ENCODE data around the gene RPN1.

The RPN1 gene

GRCh38 chr3:128576290-128576689 is 74.3 kb downstream of the RPN1 start:
- DNase-seq: no peak

- DNase-seq: no peak
Measured at GRCh38 chr3:128575777-128576176, 74.8 kb downstream of the RPN1 start.

- DNase-seq: no peak
Measured at GRCh38 chr3:128573707-128574162, 76.9 kb downstream of the RPN1 start.

GRCh38 chr3:128573160-128573559 is 77.5 kb downstream of the RPN1 start:
- no peak for DNase-seq

- DNase-seq: no peak
Measured at GRCh38 chr3:128572644-128573105, 77.9 kb downstream of the RPN1 start.

- no peak for DNase-seq
Measured at GRCh38 chr3:128572013-128572412, 78.6 kb downstream of the RPN1 start.
